GM23248 (cell line): ENCODE measurements around the gene THSD7A. TPM values are rescaled to one million over a fixed set of nuclear protein-coding genes. Genes with fewer than 3 reads are reported as not detected.
A peak's percentile ranks its signal among the peaks of the same experiment; 100 is the strongest.

Experiments
- DNase-seq: peaks from one replicate; pipeline ENCODE4 v3.0.0-alpha.2; 2015
- H2AFZ ChIP-seq: fragments of 200-600 bp; sonication (generic); 2 replicates; pipeline ENCODE4 v1.6.1; 2016; ENCODE audit warnings: antibody characterized with exemption
- H3F3A ChIP-seq: fragments of 200-600 bp; sonication (generic); 2 replicates; pipeline ENCODE4 v1.6.1; 2016; ENCODE audit warnings: mild to moderate bottlenecking, antibody characterized with exemption, mixed run types; ENCODE audit not compliant: insufficient read depth
- H3K27ac ChIP-seq: fragments of 200-600 bp; sonication (generic); 2 replicates; pipeline ENCODE4 v1.5.1; 2016; ENCODE audit warnings: mild to moderate bottlenecking
- H3K27me3 ChIP-seq: fragments of 200-600 bp; sonication (generic); replicated peaks from 2 replicates; pipeline ENCODE4 v1.6.1; 2016; ENCODE audit warnings: mild to moderate bottlenecking; ENCODE audit not compliant: insufficient read depth
- H3K36me3 ChIP-seq: fragments of 200-600 bp; sonication (generic); 2 replicates; pipeline ENCODE4 v1.6.1; 2016; ENCODE audit warnings: low read depth, mild to moderate bottlenecking
- H3K4me1 ChIP-seq: fragments of 200-600 bp; sonication (generic); 2 replicates; pipeline ENCODE4 v1.6.1; 2016; ENCODE audit warnings: mild to moderate bottlenecking; ENCODE audit not compliant: insufficient read depth
- H3K4me2 ChIP-seq: fragments of 200-600 bp; sonication (generic); one replicate; pipeline ENCODE4 v1.6.1; 2016; ENCODE audit warnings: mild to moderate bottlenecking; ENCODE audit not compliant: unreplicated experiment
- H3K4me3 ChIP-seq: fragments of 200-600 bp; sonication (generic); 2 replicates; pipeline ENCODE4 v1.5.1; 2016; ENCODE audit warnings: mild to moderate bottlenecking
- H3K79me2 ChIP-seq: fragments of 200-600 bp; sonication (generic); 2 replicates; pipeline ENCODE4 v1.6.1; 2016; ENCODE audit warnings: mild to moderate bottlenecking; ENCODE audit not compliant: insufficient read depth
- H3K9ac ChIP-seq: fragments of 200-600 bp; sonication (generic); 2 replicates; pipeline ENCODE4 v1.6.1; 2016; ENCODE audit warnings: mild to moderate bottlenecking
- H3K9me2 ChIP-seq: fragments of 200-600 bp; sonication (generic); 2 replicates; pipeline ENCODE4 v1.6.1; 2016; ENCODE audit warnings: mixed run types, mild to moderate bottlenecking, moderate library complexity; ENCODE audit not compliant: insufficient read depth
- H3K9me3 ChIP-seq: fragments of 200-600 bp; sonication (generic); one replicate; pipeline ENCODE4 v1.6.1; 2017; ENCODE audit warnings: low read depth
- H4K20me1 ChIP-seq: fragments of 200-600 bp; sonication (generic); 2 replicates; pipeline ENCODE4 v1.6.0; 2016; ENCODE audit not compliant: insufficient read depth
- EZH2 ChIP-seq: fragments of 200-600 bp; sonication (generic); IDR thresholded peaks from 2 replicates; pipeline ENCODE4 v1.6.1; 2018; ENCODE audit warnings: antibody characterized with exemption, mild to moderate bottlenecking; ENCODE audit not compliant: insufficient read depth, poor library complexity, severe bottlenecking
- EZH2phosphoT487 ChIP-seq: fragments of 200-600 bp; sonication (generic); IDR thresholded peaks from 2 replicates; pipeline ENCODE4 v1.6.1; 2018; ENCODE audit warnings: antibody characterized with exemption, moderate library complexity, mild to moderate bottlenecking, low read depth; ENCODE audit not compliant: insufficient read depth
- WGBS, 2 experiments: methylation state at CpG; one replicate each; pipeline ENCODE4 v1.1.6; 2015 to 2017; ENCODE audit warnings: low lambda C conversion rate in 2 of 2, low coverage in 1 of 2; ENCODE audit errors: missing lambda C conversion rate in 2 of 2; 5-methylcytosine and 5-hydroxymethylcytosine counted together
- in situ Hi-C: fragments of 300-500 bp; cut with MboI; formaldehyde crosslinking; loops from 2 replicates; pipeline ENCODE4 v1.15.0; 2020
- polyA plus RNA-seq: library from polyadenylated mRNA; unstranded; fragments of >200 nt; fragmentation: Nextera tagmentation; extraction: Ambion mirVana; gene quantifications from 2 replicates; pipeline ENCODE4 v1.2.1, GENCODE V29; 2016
- total RNA-seq: library from RNA; depleted of rRNA; stranded (reverse); fragments of >200 nt; shearing (Covaris generic); gene quantifications from 2 replicates; pipeline ENCODE4 v1.2.3, GENCODE V29; 2014

The THSD7A gene
- total and polyA plus RNA-seq, 2 experiments from 2014 or later = not detected

- in situ Hi-C loops = no loop called here
- Histone ChIP-seq H4K20me1 (no peaks in the 10 kb centered on the region), H3F3A (no peaks in the 10 kb centered on the region), H2AFZ (no peak overlapping the region), H3K9me3 (no peaks in the 10 kb centered on the region), H3K4me3 (no peak overlapping the region), H3K36me3 (no peaks in the 10 kb centered on the region), H3K27me3 (no peaks in the 10 kb centered on the region), H3K4me2 (no peak overlapping the region), H3K9ac (no peak overlapping the region), H3K9me2 (no peaks in the 10 kb centered on the region), H3K79me2 (no peaks in the 10 kb centered on the region), H3K4me1 (no peaks in the 10 kb centered on the region), H3K27ac (no peak overlapping the region)
- no peak for TF ChIP-seq EZH2phosphoT487
- no peak for TF ChIP-seq EZH2
- 85 to 100% methylated on average over 1 of the region's 1 CpG for WGBS, 2 experiments
- DNase-seq = no peak
Observed at GRCh38 chr7:11746591-11746990, 85.4 kb downstream of the THSD7A start.

- Histone ChIP-seq H2AFZ (no peak overlapping the region), H3K9me3 (no peaks in the 10 kb centered on the region), H3K4me1 (no peaks in the 10 kb centered on the region), H3K27me3 (no peaks in the 10 kb centered on the region), H3F3A (no peaks in the 10 kb centered on the region), H3K27ac (no peak overlapping the region), H3K36me3 (no peaks in the 10 kb centered on the region), H3K9me2 (no peaks in the 10 kb centered on the region), H3K4me3 (no peak overlapping the region), H4K20me1 (no peaks in the 10 kb centered on the region), H3K79me2 (no peaks in the 10 kb centered on the region), H3K9ac (no peak overlapping the region), H3K4me2 (no peak overlapping the region)
- no peak for DNase-seq
- TF ChIP-seq EZH2 = no peak
- TF ChIP-seq EZH2phosphoT487 = no peak
- 100% methylated on average over 1 of the region's 1 CpG for WGBS, 2 experiments
- in situ Hi-C loops = no loop called here
Observed at GRCh38 chr7:11743548-11743947, 88.5 kb downstream of the THSD7A start.

GRCh38 chr7:11743016-11743415, 89.0 kb downstream of the THSD7A start:
- H3K79me2 ChIP-seq = no peaks in the 10 kb centered on the region
- H3F3A ChIP-seq = no peaks in the 10 kb centered on the region
- in situ Hi-C loops = no loop called here
- H3K9me3 ChIP-seq = no peaks in the 10 kb centered on the region
- no peak overlapping the region for H3K4me2 ChIP-seq
- H3K9ac ChIP-seq = no peak overlapping the region
- 90 to 91% methylated on average over 3 of the region's 3 CpGs for WGBS, 2 experiments
- no peak overlapping the region for H2AFZ ChIP-seq
- H3K27ac ChIP-seq = no peak overlapping the region
- no peaks in the 10 kb centered on the region for H3K4me1 ChIP-seq
- no peaks in the 10 kb centered on the region for H4K20me1 ChIP-seq
- H3K9me2 ChIP-seq = no peaks in the 10 kb centered on the region
- no peak for DNase-seq
- no peaks in the 10 kb centered on the region for H3K27me3 ChIP-seq
- no peaks in the 10 kb centered on the region for H3K36me3 ChIP-seq
- TF ChIP-seq EZH2phosphoT487 (no peak), EZH2 (no peak)
- no peak overlapping the region for H3K4me3 ChIP-seq

GRCh38 chr7:11742496-11742895, 89.5 kb downstream of the THSD7A start:
- 7 to 18% methylated on average over 1 of the region's 1 CpG for WGBS, 2 experiments
- in situ Hi-C loops = no loop called here
- H3K27me3 ChIP-seq = no peaks in the 10 kb centered on the region

GRCh38 chr7:11737723-11738122, 94.3 kb downstream of the THSD7A start:
- Histone ChIP-seq H3K4me3 (no peak overlapping the region), H3K4me2 (no peak overlapping the region), H4K20me1 (no peaks in the 10 kb centered on the region), H2AFZ (no peak overlapping the region), H3K4me1 (no peaks in the 10 kb centered on the region), H3K9me2 (no peaks in the 10 kb centered on the region), H3K27ac (no peak overlapping the region), H3F3A (no peaks in the 10 kb centered on the region), H3K9ac (no peak overlapping the region), H3K36me3 (no peaks in the 10 kb centered on the region), H3K27me3 (no peaks in the 10 kb centered on the region), H3K79me2 (no peaks in the 10 kb centered on the region), H3K9me3 (no peaks in the 10 kb centered on the region)
- TF ChIP-seq EZH2 (no peak), EZH2phosphoT487 (no peak)
- in situ Hi-C loops = no loop called here
- DNase-seq = peak; percentile 70

More at GRCh38 chr7:11742496-11742895, 89.5 kb downstream of the THSD7A start:
- no peak overlapping the region for H3K9ac ChIP-seq
- H3K9me2 ChIP-seq = no peaks in the 10 kb centered on the region
- H3F3A ChIP-seq = no peaks in the 10 kb centered on the region
- H3K4me3 ChIP-seq = no peak overlapping the region
- H2AFZ ChIP-seq = no peak overlapping the region
- H3K79me2 ChIP-seq = no peaks in the 10 kb centered on the region
- DNase-seq = no peak
- no peak overlapping the region for H3K27ac ChIP-seq
- H3K4me1 ChIP-seq = no peaks in the 10 kb centered on the region
- H3K36me3 ChIP-seq = no peaks in the 10 kb centered on the region
- TF ChIP-seq EZH2phosphoT487 (no peak), EZH2 (no peak)
- no peaks in the 10 kb centered on the region for H3K9me3 ChIP-seq
- H4K20me1 ChIP-seq = no peaks in the 10 kb centered on the region
- H3K4me2 ChIP-seq = no peak overlapping the region
